ENCODE data around the gene CLMN. TPM values are rescaled to one million over a fixed set of nuclear protein-coding genes. Genes with fewer than 3 reads are reported as not detected.

CLMN gene
- total and polyA plus RNA-seq, 9 of the 15 experiments (the other 6 are each of a cell fraction or from before 2014, with no cell fraction given) = 0.01 to 0.18 (median 0.07) TPM; not detected in 4

DNA sequence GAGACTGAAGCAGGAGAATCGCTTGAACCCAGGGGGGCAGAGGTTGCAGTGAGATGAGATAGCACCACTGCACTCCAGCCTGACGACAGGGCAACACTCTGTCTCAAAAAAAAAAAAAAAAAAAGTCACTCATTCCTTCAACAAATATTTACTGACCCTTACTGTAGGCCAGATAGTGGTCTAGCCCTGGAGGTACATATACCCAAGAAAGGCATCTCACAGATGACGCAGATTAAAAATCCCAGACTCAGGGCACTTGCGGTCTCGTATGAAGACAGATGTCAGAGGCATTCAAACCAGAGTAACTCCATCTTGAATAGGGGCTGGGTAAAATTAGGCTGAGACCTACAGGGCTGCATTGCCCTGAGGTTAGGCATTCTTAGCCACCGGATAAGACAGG is 44.8 kb downstream of the CLMN start (continued):
- TF ChIP-seq, protein P1, sequence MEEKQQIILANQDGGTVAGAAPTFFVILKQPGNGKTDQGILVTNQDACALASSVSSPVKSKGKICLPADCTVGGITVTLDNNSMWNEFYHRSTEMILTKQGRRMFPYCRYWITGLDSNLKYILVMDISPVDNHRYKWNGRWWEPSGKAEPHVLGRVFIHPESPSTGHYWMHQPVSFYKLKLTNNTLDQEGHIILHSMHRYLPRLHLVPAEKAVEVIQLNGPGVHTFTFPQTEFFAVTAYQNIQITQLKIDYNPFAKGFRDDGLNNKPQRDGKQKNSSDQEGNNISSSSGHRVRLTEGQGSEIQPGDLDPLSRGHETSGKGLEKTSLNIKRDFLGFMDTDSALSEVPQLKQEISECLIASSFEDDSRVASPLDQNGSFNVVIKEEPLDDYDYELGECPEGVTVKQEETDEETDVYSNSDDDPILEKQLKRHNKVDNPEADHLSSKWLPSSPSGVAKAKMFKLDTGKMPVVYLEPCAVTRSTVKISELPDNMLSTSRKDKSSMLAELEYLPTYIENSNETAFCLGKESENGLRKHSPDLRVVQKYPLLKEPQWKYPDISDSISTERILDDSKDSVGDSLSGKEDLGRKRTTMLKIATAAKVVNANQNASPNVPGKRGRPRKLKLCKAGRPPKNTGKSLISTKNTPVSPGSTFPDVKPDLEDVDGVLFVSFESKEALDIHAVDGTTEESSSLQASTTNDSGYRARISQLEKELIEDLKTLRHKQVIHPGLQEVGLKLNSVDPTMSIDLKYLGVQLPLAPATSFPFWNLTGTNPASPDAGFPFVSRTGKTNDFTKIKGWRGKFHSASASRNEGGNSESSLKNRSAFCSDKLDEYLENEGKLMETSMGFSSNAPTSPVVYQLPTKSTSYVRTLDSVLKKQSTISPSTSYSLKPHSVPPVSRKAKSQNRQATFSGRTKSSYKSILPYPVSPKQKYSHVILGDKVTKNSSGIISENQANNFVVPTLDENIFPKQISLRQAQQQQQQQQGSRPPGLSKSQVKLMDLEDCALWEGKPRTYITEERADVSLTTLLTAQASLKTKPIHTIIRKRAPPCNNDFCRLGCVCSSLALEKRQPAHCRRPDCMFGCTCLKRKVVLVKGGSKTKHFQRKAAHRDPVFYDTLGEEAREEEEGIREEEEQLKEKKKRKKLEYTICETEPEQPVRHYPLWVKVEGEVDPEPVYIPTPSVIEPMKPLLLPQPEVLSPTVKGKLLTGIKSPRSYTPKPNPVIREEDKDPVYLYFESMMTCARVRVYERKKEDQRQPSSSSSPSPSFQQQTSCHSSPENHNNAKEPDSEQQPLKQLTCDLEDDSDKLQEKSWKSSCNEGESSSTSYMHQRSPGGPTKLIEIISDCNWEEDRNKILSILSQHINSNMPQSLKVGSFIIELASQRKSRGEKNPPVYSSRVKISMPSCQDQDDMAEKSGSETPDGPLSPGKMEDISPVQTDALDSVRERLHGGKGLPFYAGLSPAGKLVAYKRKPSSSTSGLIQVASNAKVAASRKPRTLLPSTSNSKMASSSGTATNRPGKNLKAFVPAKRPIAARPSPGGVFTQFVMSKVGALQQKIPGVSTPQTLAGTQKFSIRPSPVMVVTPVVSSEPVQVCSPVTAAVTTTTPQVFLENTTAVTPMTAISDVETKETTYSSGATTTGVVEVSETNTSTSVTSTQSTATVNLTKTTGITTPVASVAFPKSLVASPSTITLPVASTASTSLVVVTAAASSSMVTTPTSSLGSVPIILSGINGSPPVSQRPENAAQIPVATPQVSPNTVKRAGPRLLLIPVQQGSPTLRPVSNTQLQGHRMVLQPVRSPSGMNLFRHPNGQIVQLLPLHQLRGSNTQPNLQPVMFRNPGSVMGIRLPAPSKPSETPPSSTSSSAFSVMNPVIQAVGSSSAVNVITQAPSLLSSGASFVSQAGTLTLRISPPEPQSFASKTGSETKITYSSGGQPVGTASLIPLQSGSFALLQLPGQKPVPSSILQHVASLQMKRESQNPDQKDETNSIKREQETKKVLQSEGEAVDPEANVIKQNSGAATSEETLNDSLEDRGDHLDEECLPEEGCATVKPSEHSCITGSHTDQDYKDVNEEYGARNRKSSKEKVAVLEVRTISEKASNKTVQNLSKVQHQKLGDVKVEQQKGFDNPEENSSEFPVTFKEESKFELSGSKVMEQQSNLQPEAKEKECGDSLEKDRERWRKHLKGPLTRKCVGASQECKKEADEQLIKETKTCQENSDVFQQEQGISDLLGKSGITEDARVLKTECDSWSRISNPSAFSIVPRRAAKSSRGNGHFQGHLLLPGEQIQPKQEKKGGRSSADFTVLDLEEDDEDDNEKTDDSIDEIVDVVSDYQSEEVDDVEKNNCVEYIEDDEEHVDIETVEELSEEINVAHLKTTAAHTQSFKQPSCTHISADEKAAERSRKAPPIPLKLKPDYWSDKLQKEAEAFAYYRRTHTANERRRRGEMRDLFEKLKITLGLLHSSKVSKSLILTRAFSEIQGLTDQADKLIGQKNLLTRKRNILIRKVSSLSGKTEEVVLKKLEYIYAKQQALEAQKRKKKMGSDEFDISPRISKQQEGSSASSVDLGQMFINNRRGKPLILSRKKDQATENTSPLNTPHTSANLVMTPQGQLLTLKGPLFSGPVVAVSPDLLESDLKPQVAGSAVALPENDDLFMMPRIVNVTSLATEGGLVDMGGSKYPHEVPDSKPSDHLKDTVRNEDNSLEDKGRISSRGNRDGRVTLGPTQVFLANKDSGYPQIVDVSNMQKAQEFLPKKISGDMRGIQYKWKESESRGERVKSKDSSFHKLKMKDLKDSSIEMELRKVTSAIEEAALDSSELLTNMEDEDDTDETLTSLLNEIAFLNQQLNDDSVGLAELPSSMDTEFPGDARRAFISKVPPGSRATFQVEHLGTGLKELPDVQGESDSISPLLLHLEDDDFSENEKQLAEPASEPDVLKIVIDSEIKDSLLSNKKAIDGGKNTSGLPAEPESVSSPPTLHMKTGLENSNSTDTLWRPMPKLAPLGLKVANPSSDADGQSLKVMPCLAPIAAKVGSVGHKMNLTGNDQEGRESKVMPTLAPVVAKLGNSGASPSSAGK (IDR thresholded peaks at IDR 0.05) = no peak
- TF ChIP-seq NONO (IDR thresholded peaks at IDR 0.05; ENCODE audit: low read depth in 2 of 2, low read length in 1 of 2) = no peak
- TF ChIP-seq, protein P2, sequence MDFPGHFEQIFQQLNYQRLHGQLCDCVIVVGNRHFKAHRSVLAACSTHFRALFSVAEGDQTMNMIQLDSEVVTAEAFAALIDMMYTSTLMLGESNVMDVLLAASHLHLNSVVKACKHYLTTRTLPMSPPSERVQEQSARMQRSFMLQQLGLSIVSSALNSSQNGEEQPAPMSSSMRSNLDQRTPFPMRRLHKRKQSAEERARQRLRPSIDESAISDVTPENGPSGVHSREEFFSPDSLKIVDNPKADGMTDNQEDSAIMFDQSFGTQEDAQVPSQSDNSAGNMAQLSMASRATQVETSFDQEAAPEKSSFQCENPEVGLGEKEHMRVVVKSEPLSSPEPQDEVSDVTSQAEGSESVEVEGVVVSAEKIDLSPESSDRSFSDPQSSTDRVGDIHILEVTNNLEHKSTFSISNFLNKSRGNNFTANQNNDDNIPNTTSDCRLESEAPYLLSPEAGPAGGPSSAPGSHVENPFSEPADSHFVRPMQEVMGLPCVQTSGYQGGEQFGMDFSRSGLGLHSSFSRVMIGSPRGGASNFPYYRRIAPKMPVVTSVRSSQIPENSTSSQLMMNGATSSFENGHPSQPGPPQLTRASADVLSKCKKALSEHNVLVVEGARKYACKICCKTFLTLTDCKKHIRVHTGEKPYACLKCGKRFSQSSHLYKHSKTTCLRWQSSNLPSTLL (IDR thresholded peaks at IDR 0.05) = no peak
- TF ChIP-seq, protein P3, sequence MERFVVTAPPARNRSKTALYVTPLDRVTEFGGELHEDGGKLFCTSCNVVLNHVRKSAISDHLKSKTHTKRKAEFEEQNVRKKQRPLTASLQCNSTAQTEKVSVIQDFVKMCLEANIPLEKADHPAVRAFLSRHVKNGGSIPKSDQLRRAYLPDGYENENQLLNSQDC (CRISPR knock-in tag; IDR thresholded peaks at IDR 0.05) = no peak
- TF ChIP-seq DNMT1 (IDR thresholded peaks at IDR 0.05) = no peak
- TF ChIP-seq MYNN (IDR thresholded peaks at IDR 0.05) = no peak
- no peak for TF ChIP-seq MYNN (CRISPR knock-in tag; IDR thresholded peaks at IDR 0.05)

All from K562 (cell line).